Mucosa of stomach (tissue), 1 donor: ENCODE results near the gene MOB2.
"Not testable (repeated sequence)": the region's sequence is repeated elsewhere in the genome, so short reads cannot be mapped to it uniquely, and the experiment has no call there.

ENCODE experiments used
- H3K27me3 ChIP-seq: one replicate; pipeline ENCODE4 v1.7.0; 2013; ENCODE audit warnings: mild to moderate bottlenecking, low read length; ENCODE audit not compliant: control insufficient read depth, insufficient read depth
- H3K36me3 ChIP-seq: one replicate; pipeline ENCODE4 v1.7.0; 2013; ENCODE audit warnings: low read length; ENCODE audit not compliant: control insufficient read depth, insufficient read depth
- H3K4me1 ChIP-seq: one replicate; pipeline ENCODE4 v1.7.0; 2013; ENCODE audit warnings: mild to moderate bottlenecking, low read length; ENCODE audit not compliant: control insufficient read depth, insufficient read depth
- H3K4me3 ChIP-seq: one replicate; pipeline ENCODE4 v1.7.0; 2013; ENCODE audit warnings: low read length
- H3K9ac ChIP-seq: one replicate; pipeline ENCODE4 v1.7.0; 2013; ENCODE audit warnings: mild to moderate bottlenecking, low read length, moderate library complexity
- H3K9me3 ChIP-seq: one replicate; pipeline ENCODE4 v1.7.0; 2013; ENCODE audit warnings: mild to moderate bottlenecking, low read length, moderate library complexity; ENCODE audit not compliant: control insufficient read depth
- donor health status: Pancreatic carcinoma.

MOB2 gene

DNA sequence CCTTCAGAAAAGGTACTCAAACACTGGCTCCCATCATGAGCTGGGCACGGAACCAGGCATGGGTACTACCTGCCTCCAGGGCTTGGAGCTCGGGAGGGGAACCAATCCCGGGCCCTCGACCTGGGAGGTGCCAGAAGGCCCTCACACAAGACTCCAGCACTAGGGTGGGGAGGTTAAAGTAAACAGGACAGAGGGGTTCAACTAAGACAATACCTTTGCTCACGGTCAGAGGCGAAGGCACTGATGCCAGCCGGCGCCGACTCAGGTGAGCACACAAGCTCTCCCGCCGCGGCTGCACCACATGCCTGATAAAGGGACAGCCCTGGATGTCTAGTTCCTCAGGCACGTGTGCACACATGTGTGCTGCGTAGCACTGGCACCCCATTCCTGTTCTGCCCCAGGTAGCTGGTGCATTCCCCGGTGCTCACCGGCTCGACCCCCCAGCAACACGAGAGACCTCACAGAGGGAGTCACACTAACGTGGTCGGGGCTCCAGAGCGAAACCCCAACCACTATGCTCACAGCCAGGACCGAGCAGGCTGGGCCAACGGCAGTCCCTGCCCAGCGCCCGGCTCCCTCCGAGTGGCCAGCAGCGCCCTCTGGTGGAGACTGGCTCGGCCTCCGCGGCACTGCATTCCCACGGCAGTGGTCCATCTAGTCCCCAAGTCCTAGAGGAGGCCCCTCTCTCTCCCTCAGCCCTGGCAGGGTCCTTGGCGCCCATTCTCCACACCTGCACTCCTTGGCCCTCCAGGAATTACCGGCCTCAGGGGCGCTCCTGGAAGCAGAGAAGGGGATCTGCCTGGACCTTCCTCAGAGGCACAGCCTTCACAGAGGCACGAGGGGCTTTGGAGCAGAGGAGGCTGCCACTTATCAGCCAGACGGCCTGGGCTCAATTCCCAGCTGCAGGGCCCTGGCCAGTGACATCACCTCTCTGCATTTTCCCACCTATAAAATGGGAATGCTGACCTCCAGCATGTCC lies 28.8 kb upstream of the MOB2 start:
- Histone ChIP-seq H3K9me3 (no peaks in the 10 kb centered on the region), H3K27me3 (no peaks in the 10 kb centered on the region), H3K4me3 (no peak overlapping the region), H3K36me3 (no peaks in the 10 kb centered on the region), H3K9ac (no peak overlapping the region), H3K4me1 (peaks cover 14% of the 10 kb centered on the region)

DNA sequence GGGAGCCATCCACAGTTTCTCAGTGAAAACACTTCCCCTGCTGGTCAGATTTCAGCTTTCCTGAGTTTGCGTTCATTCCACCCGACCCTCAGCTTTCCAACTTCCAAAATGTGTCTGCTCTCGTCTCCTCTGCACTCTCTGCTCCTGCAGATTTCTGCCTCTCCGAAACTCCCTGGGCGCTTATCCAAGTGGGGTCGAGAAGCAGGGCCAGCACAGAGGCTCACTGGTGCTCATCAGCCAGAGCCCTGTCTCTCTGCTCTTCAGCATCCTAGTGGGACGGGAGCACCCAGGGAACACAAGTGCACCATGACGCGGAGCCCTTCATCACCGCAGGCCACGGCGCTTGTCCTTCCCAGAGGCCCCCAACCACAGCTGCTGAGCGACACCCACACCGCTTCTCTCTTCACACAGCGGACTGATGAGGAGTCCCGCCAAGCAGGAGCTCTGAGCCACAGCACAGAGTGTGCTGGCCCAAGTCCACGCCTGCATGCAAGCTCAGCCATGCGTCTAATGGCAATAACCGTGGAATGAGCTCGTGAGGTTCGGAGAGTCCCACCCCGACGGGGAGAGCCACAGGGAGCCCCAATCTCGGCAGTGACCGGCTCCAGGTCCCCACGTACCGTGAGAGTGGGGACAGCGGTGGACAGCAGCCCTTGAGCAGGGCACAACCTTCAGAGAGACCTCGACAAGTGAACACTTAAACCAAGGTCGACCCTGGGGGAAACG lies 27.9 kb upstream of the MOB2 start:
- no peak overlapping the region for H3K4me3 ChIP-seq
- no peaks in the 10 kb centered on the region for H3K27me3 ChIP-seq
- no peak overlapping the region for H3K9ac ChIP-seq
- no peaks in the 10 kb centered on the region for H3K36me3 ChIP-seq
- H3K4me1 ChIP-seq, result peaks cover 14% of the 10 kb centered on the region
- H3K9me3 ChIP-seq, result no peaks in the 10 kb centered on the region

DNA sequence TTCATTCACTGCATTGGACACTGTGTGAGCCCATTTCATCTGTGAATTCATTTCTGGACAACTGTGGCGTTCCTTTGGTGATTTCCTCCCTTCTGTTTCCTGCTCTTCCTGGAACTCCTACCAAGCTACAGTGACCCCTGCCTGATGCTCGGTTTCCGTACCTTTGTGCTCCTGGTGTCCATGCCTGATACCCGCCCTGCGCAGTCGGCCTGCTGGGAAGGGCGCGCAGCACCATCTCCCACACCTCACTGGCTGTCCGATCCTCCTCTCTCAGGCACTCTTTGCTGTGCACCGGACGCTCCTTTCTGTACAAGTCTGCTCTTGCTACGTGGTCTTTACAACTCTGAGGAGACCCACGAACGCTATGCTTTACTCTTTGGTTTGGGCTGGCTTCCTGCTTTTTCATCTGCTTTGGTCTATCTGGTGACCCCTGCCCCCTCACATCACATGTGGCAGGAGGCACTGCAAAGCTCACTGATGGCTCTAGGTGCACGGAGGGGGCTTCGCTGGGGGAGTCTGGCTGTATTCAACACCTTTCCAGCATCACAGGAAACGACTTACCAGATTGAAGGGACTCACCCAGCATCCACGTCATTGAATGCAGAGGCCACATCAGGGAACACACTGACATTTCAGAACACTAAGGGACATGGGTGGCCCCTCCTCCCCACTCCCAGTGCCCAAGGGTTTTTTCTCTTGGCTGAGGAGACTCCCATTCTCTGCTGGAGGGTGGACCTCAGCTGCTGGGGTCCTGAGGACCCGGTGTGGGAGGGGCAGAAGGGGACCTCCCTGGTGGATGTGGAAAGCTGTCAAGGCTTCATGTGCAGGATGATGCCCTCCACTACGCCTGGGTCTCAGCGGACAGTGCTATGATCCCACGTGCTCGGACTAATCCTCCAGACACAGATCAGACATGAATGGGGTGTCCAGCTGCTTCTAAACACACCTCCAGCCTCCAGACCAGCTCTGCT lies 27.0 kb upstream of the MOB2 start:
- Histone ChIP-seq H3K9me3 (no peaks in the 10 kb centered on the region), H3K4me3 (no peak overlapping the region), H3K36me3 (no peaks in the 10 kb centered on the region), H3K4me1 (peaks cover 14% of the 10 kb centered on the region), H3K27me3 (no peaks in the 10 kb centered on the region), H3K9ac (no peak overlapping the region)

- not testable (repeated sequence) for H3K9me3 ChIP-seq, H3K27me3 ChIP-seq, H3K9ac ChIP-seq, H3K36me3 ChIP-seq, H3K4me3 ChIP-seq
- H3K4me1 ChIP-seq, result peaks cover 14% of the 10 kb centered on the region
These were observed 26.1 kb upstream of the MOB2 start for GRCh38 chr11:1512531-1513258.

DNA sequence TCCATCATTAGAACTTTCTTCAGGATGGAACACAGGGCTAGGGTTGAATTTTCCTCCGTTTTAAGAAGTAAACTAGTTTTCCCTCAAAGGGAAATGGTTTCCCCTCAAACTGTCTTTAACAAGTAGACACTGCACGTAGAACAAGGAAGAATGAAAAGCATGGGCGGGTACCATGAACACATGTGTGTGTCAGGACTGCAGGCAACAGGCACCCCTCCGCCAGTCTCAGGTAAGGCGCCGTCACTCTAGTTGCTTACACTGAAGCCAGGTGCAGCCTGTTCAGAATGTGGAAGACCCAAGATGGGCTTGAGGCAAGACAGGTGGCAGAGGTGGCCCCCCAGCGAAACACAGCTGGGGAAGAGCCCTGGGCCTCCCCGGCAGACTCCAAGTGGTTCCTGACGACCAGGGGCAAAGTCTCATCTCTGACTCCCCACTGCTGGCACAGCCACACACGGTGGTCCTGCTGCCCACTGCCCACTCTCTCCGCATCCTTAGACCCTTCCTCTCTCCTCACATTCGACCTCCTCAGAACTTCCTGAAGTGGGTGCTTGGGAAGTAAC lies 25.4 kb upstream of the MOB2 start:
- Histone ChIP-seq H3K4me1 (peaks cover 14% of the 10 kb centered on the region), H3K27me3 (no peaks in the 10 kb centered on the region)

GRCh38 chr11:1510928-1511327 lies 24.3 kb upstream of the MOB2 start:
- H3K4me3 ChIP-seq, result no peak overlapping the region
- H3K9me3 ChIP-seq, result no peaks in the 10 kb centered on the region
- no peaks in the 10 kb centered on the region for H3K36me3 ChIP-seq
- H3K27me3 ChIP-seq, result no peaks in the 10 kb centered on the region
- no peak overlapping the region for H3K9ac ChIP-seq
- peaks cover 14% of the 10 kb centered on the region for H3K4me1 ChIP-seq

More for the DNA sequence above, 25.4 kb upstream of the MOB2 start:
- H3K9ac ChIP-seq, result no peak overlapping the region
- no peaks in the 10 kb centered on the region for H3K9me3 ChIP-seq
- no peaks in the 10 kb centered on the region for H3K36me3 ChIP-seq
- H3K4me3 ChIP-seq, result no peak overlapping the region

DNA sequence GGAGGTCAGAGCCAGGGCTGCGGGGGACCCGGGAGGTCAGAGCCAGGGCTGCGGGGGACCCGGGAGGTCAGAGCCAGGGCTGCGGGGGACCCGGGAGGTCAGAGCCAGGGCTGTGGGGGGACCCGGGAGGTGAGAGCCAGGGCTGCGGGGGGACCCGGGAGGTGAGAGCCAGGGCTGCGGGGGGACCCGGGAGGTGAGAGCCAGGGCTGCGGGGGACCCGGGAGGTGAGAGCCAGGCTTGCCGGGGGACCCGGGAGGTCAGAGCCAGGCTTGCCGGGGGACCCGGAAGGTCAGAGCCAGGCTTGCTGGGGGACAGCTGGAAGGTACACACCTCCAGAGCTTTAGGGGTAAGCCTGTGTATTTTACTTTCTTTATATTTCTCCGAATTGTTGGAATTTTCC lies 23.8 kb upstream of the MOB2 start:
- not testable (repeated sequence) for H3K9me3 ChIP-seq, H3K27me3 ChIP-seq, H3K4me3 ChIP-seq, H3K9ac ChIP-seq, H3K36me3 ChIP-seq, H3K4me1 ChIP-seq

DNA sequence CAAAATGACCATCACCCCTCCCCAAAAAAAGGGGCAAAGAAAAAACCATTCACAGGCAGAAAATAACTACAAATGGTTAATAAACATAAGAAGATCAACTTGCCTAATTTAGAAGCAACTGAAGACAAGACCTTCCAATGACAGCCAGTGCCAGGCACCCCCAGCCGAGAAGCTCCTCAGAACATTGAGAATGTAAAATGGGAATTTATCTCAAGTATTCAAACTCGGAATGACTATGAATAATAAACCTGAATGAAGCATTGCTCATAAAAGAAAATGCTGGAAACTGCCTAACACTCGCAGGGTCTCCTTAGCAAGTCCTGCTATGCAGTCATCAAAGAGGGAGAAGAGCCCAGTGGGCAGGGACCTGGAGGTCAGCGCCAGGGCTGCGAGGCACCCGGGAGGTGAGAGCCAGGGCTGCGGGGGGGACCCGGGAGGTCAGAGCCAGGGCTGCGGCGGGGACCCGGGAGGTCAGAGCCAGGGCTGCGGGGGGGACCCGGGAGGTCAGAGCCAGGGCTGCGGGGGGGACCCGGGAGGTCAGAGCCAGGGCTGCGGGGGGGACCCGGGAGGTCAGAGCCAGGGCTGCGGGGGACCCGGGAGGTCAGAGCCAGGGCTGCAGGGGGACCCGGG lies 23.2 kb upstream of the MOB2 start:
- H3K27me3 ChIP-seq, result no peaks in the 10 kb centered on the region
- peaks cover 3% of the 10 kb centered on the region for H3K4me1 ChIP-seq
- no peak overlapping the region for H3K9ac ChIP-seq
- H3K4me3 ChIP-seq, result no peak overlapping the region
- no peaks in the 10 kb centered on the region for H3K9me3 ChIP-seq
- no peaks in the 10 kb centered on the region for H3K36me3 ChIP-seq

- no peak overlapping the region for H3K9ac ChIP-seq
- no peaks in the 10 kb centered on the region for H3K9me3 ChIP-seq
- H3K27me3 ChIP-seq, result no peaks in the 10 kb centered on the region
- no peaks in the 10 kb centered on the region for H3K36me3 ChIP-seq
- no peak overlapping the region for H3K4me3 ChIP-seq
- H3K4me1 ChIP-seq, result peaks cover 2% of the 10 kb centered on the region
These were observed 22.4 kb upstream of the MOB2 start for GRCh38 chr11:1508986-1509385.

GRCh38 chr11:1508491-1508891 lies 21.9 kb upstream of the MOB2 start:
- no peaks in the 10 kb centered on the region for H3K9me3 ChIP-seq
- H3K4me3 ChIP-seq, result no peak overlapping the region
- no peaks in the 10 kb centered on the region for H3K27me3 ChIP-seq
- no peak overlapping the region for H3K9ac ChIP-seq
- no peaks in the 10 kb centered on the region for H3K36me3 ChIP-seq
- peaks cover 7% of the 10 kb centered on the region for H3K4me1 ChIP-seq
